SK-N-SH treated with all-trans-retinoic acid at 6 μM for 48 hours (cell line): ENCODE results near the gene RAD23A.

Source experiments
- ATAC-seq: fragments of 200-7000 bp; cut with Tn5 transposase; 3 replicates; pipeline ENCODE4 v1.9.1; 2020; ENCODE audit warnings: mild to moderate bottlenecking, moderate library complexity
- ARNTL ChIP-seq: fragments of 450-650 bp; formaldehyde crosslinking; IDR thresholded peaks from 2 replicates; pipeline ENCODE4 v1.5.0; 2020; ENCODE audit warnings: low read depth, mild to moderate bottlenecking, moderate library complexity, borderline replicate concordance
- BACH2 ChIP-seq: fragments of 250-450 bp; sonication (Bioruptor Pico); IDR thresholded peaks from 2 replicates; pipeline ENCODE4 v1.9.0; 2021; ENCODE audit warnings: mild to moderate bottlenecking, borderline replicate concordance
- CREB5 ChIP-seq: fragments of 250-450 bp; sonication (Bioruptor Pico); IDR thresholded peaks from 2 replicates; pipeline ENCODE4 v1.5.1; 2020; ENCODE audit warnings: low read depth, mild to moderate bottlenecking, moderate library complexity
- CSDC2 ChIP-seq: fragments of 250-450 bp; sonication (Bioruptor Pico); IDR thresholded peaks from 2 replicates; pipeline ENCODE4 v1.5.0; 2020; ENCODE audit warnings: mild to moderate bottlenecking, moderate library complexity
- ESRRG ChIP-seq: fragments of 250-450 bp; sonication (Bioruptor Pico); IDR thresholded peaks from 2 replicates; pipeline ENCODE4 v1.6.1; 2021; ENCODE audit warnings: mild to moderate bottlenecking
- GLIS3 ChIP-seq: fragments of 250-450 bp; sonication (Bioruptor Pico); IDR thresholded peaks from 2 replicates; pipeline ENCODE4 v1.5.0; 2020; ENCODE audit warnings: mild to moderate bottlenecking, moderate library complexity
- ISL1 ChIP-seq: fragments of 250-450 bp; sonication (Bioruptor Pico); IDR thresholded peaks from 2 replicates; pipeline ENCODE4 v2.1.2; 2022; ENCODE audit warnings: mild to moderate bottlenecking, moderate library complexity
- OSR1 ChIP-seq: fragments of 250-450 bp; sonication (Bioruptor Pico); IDR thresholded peaks from 2 replicates; pipeline ENCODE4 v1.8.0; 2022; ENCODE audit warnings: moderate library complexity, mild to moderate bottlenecking, inconsistent platforms
- PPARA ChIP-seq: fragments of 250-450 bp; sonication (Bioruptor Pico); IDR thresholded peaks from 2 replicates; pipeline ENCODE4 v1.5.0; 2020; ENCODE audit warnings: mild to moderate bottlenecking, borderline replicate concordance
- RARB ChIP-seq: fragments of 250-450 bp; sonication (Bioruptor Pico); IDR thresholded peaks from 2 replicates; pipeline ENCODE4 v1.8.0; 2021; ENCODE audit warnings: mild to moderate bottlenecking, moderate library complexity
- SNAI2 ChIP-seq: fragments of 250-450 bp; sonication (Bioruptor Pico); IDR thresholded peaks from 2 replicates; pipeline ENCODE4 v1.5.0; 2020; ENCODE audit warnings: mild to moderate bottlenecking, moderate library complexity
- TCF4 ChIP-seq: fragments of 250-450 bp; sonication (Bioruptor Pico); IDR thresholded peaks from 2 replicates; pipeline ENCODE4 v1.8.0; 2021; ENCODE audit warnings: mild to moderate bottlenecking, moderate library complexity, borderline replicate concordance
- TOX ChIP-seq: fragments of 250-450 bp; sonication (Bioruptor Pico); IDR thresholded peaks from 2 replicates; pipeline ENCODE4 v1.8.0; 2021; ENCODE audit warnings: mild to moderate bottlenecking, moderate library complexity, borderline replicate concordance
- TSHZ2 ChIP-seq: fragments of 250-450 bp; sonication (Bioruptor Pico); IDR thresholded peaks from 2 replicates; pipeline ENCODE4 v1.5.0; 2020; ENCODE audit warnings: mild to moderate bottlenecking, moderate library complexity
- ZC3H10 ChIP-seq: fragments of 250-450 bp; sonication (Bioruptor Pico); IDR thresholded peaks from 2 replicates; pipeline ENCODE4 v1.5.1; 2021; ENCODE audit warnings: mild to moderate bottlenecking, moderate library complexity
- ZFP3 ChIP-seq: fragments of 250-450 bp; sonication (Bioruptor Pico); IDR thresholded peaks from 2 replicates; pipeline ENCODE4 v1.5.0; 2020; ENCODE audit warnings: mild to moderate bottlenecking, moderate library complexity
- ZNF565 ChIP-seq: fragments of 450-650 bp; formaldehyde crosslinking; conservative IDR thresholded peaks from 2 replicates; pipeline ENCODE4 v1.5.0; 2020; ENCODE audit warnings: low read depth, mild to moderate bottlenecking, moderate library complexity
- ZNF8 ChIP-seq: fragments of 450-650 bp; formaldehyde crosslinking; IDR thresholded peaks from 2 replicates; pipeline ENCODE4 v1.5.0; 2020; ENCODE audit warnings: mild to moderate bottlenecking, moderate library complexity
- TF ChIP-seq, protein P1 (sequence below): fragments of 250-450 bp; sonication (Bioruptor Pico); IDR thresholded peaks from 2 replicates; pipeline ENCODE4 v1.8.0; 2021; ENCODE audit warnings: low read depth, mild to moderate bottlenecking, moderate library complexity, borderline replicate concordance
- TF ChIP-seq, protein P2 (sequence below): fragments of 250-450 bp; sonication (Bioruptor Pico); IDR thresholded peaks from 2 replicates; pipeline ENCODE4 v1.8.0; 2020; ENCODE audit warnings: mild to moderate bottlenecking, moderate library complexity, borderline replicate concordance
- TF ChIP-seq, protein P3 (sequence below): fragments of 250-450 bp; sonication (Bioruptor Pico); IDR thresholded peaks from 2 replicates; pipeline ENCODE4 v1.5.1; 2021; ENCODE audit warnings: mild to moderate bottlenecking, moderate library complexity

Gene RAD23A

GRCh38 chr19:12997179-12997966 lies 51.7 kb downstream of the RAD23A start:
- no peak for TF ChIP-seq ESRRG
- TF ChIP-seq ZC3H10 (CRISPR knock-in tag) = no peak
- no peak for TF ChIP-seq ARNTL
- TF ChIP-seq ZNF565 (CRISPR knock-in tag) = no peak
- TF ChIP-seq ZFP3 (CRISPR knock-in tag) = no peak
- TF ChIP-seq, protein P1, sequence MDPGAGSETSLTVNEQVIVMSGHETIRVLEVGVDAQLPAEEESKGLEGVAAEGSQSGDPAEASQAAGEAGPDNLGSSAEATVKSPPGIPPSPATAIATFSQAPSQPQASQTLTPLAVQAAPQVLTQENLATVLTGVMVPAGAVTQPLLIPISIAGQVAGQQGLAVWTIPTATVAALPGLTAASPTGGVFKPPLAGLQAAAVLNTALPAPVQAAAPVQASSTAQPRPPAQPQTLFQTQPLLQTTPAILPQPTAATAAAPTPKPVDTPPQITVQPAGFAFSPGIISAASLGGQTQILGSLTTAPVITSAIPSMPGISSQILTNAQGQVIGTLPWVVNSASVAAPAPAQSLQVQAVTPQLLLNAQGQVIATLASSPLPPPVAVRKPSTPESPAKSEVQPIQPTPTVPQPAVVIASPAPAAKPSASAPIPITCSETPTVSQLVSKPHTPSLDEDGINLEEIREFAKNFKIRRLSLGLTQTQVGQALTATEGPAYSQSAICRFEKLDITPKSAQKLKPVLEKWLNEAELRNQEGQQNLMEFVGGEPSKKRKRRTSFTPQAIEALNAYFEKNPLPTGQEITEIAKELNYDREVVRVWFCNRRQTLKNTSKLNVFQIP = no peak
- TF ChIP-seq CREB5 (CRISPR knock-in tag) = no peak
- TF ChIP-seq, all 23 proteins: peak for 0
- no peak for ATAC-seq

GRCh38 chr19:12997967-12998940 lies 52.6 kb downstream of the RAD23A start:
- TF ChIP-seq BACH2 (CRISPR knock-in tag) (no peak), SNAI2 (CRISPR knock-in tag) (no peak), CSDC2 (CRISPR knock-in tag) (no peak), TSHZ2 (CRISPR knock-in tag) (no peak), TOX (CRISPR knock-in tag) (no peak)
- ATAC-seq = no peak

- no peak for ATAC-seq
These were observed 55.5 kb downstream of the RAD23A start for GRCh38 chr19:13001166-13001501.

More at GRCh38 chr19:13001166-13001501, 55.5 kb downstream of the RAD23A start:
- TF ChIP-seq RARB (CRISPR knock-in tag) = no peak
- no peak for TF ChIP-seq TCF4 (CRISPR knock-in tag)
- TF ChIP-seq, protein P1 = no peak
- no peak for TF ChIP-seq SNAI2 (CRISPR knock-in tag)
- TF ChIP-seq BACH2 (CRISPR knock-in tag) = no peak
- no peak for TF ChIP-seq OSR1
- TF ChIP-seq, protein P2, sequence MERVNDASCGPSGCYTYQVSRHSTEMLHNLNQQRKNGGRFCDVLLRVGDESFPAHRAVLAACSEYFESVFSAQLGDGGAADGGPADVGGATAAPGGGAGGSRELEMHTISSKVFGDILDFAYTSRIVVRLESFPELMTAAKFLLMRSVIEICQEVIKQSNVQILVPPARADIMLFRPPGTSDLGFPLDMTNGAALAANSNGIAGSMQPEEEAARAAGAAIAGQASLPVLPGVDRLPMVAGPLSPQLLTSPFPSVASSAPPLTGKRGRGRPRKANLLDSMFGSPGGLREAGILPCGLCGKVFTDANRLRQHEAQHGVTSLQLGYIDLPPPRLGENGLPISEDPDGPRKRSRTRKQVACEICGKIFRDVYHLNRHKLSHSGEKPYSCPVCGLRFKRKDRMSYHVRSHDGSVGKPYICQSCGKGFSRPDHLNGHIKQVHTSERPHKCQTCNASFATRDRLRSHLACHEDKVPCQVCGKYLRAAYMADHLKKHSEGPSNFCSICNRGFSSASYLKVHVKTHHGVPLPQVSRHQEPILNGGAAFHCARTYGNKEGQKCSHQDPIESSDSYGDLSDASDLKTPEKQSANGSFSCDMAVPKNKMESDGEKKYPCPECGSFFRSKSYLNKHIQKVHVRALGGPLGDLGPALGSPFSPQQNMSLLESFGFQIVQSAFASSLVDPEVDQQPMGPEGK (CRISPR knock-in tag) = no peak
- TF ChIP-seq ISL1 = no peak
- no peak for TF ChIP-seq PPARA (CRISPR knock-in tag)
- no peak for TF ChIP-seq ZNF8 (CRISPR knock-in tag)
- TF ChIP-seq CREB5 (CRISPR knock-in tag) = no peak
- TF ChIP-seq, protein P3, sequence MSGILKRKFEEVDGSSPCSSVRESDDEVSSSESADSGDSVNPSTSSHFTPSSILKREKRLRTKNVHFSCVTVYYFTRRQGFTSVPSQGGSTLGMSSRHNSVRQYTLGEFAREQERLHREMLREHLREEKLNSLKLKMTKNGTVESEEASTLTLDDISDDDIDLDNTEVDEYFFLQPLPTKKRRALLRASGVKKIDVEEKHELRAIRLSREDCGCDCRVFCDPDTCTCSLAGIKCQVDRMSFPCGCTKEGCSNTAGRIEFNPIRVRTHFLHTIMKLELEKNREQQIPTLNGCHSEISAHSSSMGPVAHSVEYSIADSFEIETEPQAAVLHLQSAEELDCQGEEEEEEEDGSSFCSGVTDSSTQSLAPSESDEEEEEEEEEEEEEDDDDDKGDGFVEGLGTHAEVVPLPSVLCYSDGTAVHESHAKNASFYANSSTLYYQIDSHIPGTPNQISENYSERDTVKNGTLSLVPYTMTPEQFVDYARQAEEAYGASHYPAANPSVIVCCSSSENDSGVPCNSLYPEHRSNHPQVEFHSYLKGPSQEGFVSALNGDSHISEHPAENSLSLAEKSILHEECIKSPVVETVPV = no peak
- TF ChIP-seq GLIS3 (CRISPR knock-in tag) = no peak
